ENCODE results near the gene IRF1. TPM values are rescaled to one million over a fixed set of nuclear protein-coding genes. Genes with fewer than 3 reads are reported as not detected.
A peak's percentile ranks its signal among the peaks of the same experiment; 100 is the strongest.
"Not testable (repeated sequence)": the region's sequence is repeated elsewhere in the genome, so short reads cannot be mapped to it uniquely, and the experiment has no call there.

The IRF1 gene
- total and polyA plus RNA-seq, 2 experiments from 2014 or later = 5.7 to 6.0 TPM

DNA sequence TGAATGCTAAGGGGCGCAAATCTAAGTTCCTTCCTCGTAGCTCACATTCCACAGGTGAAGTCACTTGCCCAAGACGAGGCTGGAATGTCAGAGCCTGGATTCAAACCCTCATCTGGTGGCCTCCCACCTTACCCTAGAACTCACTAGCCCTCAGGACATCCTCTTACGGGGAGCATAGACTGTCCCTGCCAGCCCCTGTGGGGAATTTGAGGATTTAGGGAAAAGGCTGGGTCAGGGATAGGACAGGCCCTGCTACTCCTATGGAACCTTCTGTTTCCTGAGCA, 45.0 kb downstream of the IRF1 start:
- H3K27ac ChIP-seq = no peak overlapping the region
- no peak overlapping the region for H3K4me3 ChIP-seq
- H3K27me3 ChIP-seq = no peaks in the 10 kb centered on the region
- H3K4me1 ChIP-seq (ENCODE audit: low read depth) = no peaks in the 10 kb centered on the region
- no peak for DNase-seq (ENCODE audit: low read depth in 1 of 2, low spot score in 1 of 2)
- H3K36me3 ChIP-seq = no peaks in the 10 kb centered on the region
- TF ChIP-seq, protein P1, sequence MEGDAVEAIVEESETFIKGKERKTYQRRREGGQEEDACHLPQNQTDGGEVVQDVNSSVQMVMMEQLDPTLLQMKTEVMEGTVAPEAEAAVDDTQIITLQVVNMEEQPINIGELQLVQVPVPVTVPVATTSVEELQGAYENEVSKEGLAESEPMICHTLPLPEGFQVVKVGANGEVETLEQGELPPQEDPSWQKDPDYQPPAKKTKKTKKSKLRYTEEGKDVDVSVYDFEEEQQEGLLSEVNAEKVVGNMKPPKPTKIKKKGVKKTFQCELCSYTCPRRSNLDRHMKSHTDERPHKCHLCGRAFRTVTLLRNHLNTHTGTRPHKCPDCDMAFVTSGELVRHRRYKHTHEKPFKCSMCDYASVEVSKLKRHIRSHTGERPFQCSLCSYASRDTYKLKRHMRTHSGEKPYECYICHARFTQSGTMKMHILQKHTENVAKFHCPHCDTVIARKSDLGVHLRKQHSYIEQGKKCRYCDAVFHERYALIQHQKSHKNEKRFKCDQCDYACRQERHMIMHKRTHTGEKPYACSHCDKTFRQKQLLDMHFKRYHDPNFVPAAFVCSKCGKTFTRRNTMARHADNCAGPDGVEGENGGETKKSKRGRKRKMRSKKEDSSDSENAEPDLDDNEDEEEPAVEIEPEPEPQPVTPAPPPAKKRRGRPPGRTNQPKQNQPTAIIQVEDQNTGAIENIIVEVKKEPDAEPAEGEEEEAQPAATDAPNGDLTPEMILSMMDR (IDR thresholded peaks at IDR 0.05; ENCODE audit: low read depth, low read length) = no peak
- no peaks in the 10 kb centered on the region for H3K9me3 ChIP-seq (ENCODE audit: low read depth)

DNA sequence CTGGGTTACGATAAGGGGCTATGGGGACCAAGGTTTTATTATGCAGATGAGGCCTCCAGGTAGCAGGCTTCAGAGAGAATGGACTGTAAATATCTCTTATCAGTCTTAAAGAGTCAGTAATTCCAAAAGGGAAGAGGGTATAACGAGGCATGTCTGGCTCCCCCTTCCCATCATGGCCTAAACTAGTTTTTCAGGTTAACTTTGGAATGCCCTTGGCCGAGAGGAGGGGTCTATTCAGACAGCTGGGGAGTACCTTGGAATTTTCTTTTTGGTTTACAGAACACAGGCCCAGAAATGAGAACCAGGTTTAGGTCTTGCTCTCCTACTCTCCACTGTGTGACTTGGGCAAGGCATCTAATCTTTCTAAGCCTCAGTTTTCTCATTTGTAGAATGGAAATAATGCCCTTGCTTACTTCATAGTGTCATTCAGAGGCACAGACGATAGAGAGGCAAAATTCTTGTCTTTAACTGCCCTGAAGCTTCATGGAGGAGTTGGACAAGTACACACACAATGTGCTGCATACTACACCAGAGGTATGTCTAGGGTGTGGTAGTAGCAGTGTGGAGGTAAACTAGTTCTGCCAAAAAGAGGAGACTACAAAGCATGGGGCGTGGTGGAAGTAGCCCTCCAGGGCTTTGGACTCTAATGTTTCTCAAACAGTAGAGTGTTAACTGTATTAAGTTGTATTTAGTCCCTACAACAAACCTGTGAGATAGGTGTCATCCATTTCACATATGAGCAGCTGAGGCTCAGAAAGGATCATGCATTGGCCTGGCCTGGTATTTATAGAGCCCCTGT, 45.5 kb downstream of the IRF1 start:
- Histone ChIP-seq H3K27me3 (no peaks in the 10 kb centered on the region), H3K27ac (no peak overlapping the region), H3K4me3 (no peak overlapping the region), H3K36me3 (no peaks in the 10 kb centered on the region), H3K4me1 (ENCODE audit: low read depth) (no peaks in the 10 kb centered on the region), H3K9me3 (ENCODE audit: low read depth) (no peaks in the 10 kb centered on the region)
- TF ChIP-seq, protein P1 (IDR thresholded peaks at IDR 0.05; ENCODE audit: low read depth, low read length) = no peak
- no peak for DNase-seq (ENCODE audit: low read depth in 1 of 2, low spot score in 1 of 2)

- no peaks in the 10 kb centered on the region for H3K36me3 ChIP-seq
- H3K9me3 ChIP-seq (ENCODE audit: low read depth) = no peaks in the 10 kb centered on the region
- no peaks in the 10 kb centered on the region for H3K27me3 ChIP-seq
- H3K4me1 ChIP-seq (ENCODE audit: low read depth) = no peaks in the 10 kb centered on the region
- TF ChIP-seq, protein P1 (IDR thresholded peaks at IDR 0.05; ENCODE audit: low read depth, low read length) = no peak
- H3K4me3 ChIP-seq = no peak overlapping the region
- no peak for DNase-seq (ENCODE audit: low read depth in 1 of 2, low spot score in 1 of 2)
- no peak overlapping the region for H3K27ac ChIP-seq
These were observed 46.5 kb downstream of the IRF1 start for GRCh38 chr5:132444061-132444460.

GRCh38 chr5:132439521-132440089, 51.0 kb downstream of the IRF1 start:
- H3K27me3 ChIP-seq = no peaks in the 10 kb centered on the region
- peak in 1 of 2 donors; percentile 91 for DNase-seq (ENCODE audit: low read depth in 1 of 2, low spot score in 1 of 2)
- H3K9me3 ChIP-seq (ENCODE audit: low read depth) = no peaks in the 10 kb centered on the region
- peaks cover 11% of the 10 kb centered on the region for H3K4me1 ChIP-seq (ENCODE audit: low read depth)
- TF ChIP-seq, protein P1 (IDR thresholded peaks at IDR 0.05; ENCODE audit: low read depth, low read length) = no peak
- no peaks in the 10 kb centered on the region for H3K36me3 ChIP-seq
- no peak overlapping the region for H3K4me3 ChIP-seq
- H3K27ac ChIP-seq = no peak overlapping the region

DNA sequence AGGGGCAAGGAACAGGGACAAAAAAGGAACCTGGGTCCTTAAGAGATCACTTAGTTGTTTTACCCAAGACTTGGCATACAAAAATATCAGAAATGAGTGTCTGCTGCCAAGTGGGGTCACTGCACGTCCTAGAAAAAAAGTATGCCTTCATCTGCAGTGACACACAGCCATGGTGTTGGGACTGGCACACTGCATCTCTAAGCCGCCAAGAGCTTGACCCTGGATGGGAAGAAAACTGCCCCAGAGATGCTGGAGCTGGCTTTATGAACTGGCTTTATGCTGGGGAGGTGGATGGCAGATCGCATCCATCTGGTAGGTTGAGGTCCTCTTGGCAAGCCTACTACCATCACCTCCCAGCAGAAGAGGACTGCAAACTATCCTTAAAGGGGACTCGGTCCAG, 51.7 kb downstream of the IRF1 start:
- Histone ChIP-seq H3K36me3 (no peaks in the 10 kb centered on the region), H3K4me3 (no peak overlapping the region), H3K9me3 (ENCODE audit: low read depth) (no peaks in the 10 kb centered on the region), H3K27me3 (no peaks in the 10 kb centered on the region), H3K4me1 (ENCODE audit: low read depth) (peaks cover 11% of the 10 kb centered on the region), H3K27ac (no peak overlapping the region)
- DNase-seq (ENCODE audit: low read depth in 1 of 2, low spot score in 1 of 2) = no peak
- TF ChIP-seq, protein P1 (IDR thresholded peaks at IDR 0.05; ENCODE audit: low read depth, low read length) = no peak

DNA sequence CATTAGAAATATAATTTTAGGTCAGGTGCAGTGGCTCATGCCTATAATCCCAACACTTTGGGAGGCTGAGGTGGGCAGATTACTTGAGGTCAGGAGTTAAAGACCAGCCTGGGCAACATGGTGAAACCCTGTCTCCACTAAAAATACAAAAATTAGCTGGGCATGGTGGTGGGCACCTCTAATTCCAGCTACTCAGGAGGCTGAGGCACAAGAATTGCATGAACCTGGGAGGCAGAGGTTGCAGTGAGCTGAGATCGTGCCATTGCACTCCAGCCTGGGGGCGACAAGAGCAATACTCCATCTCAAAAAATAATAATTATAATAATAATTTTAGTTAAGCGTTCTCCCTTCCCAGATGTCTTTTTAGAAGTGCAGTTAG, 52.3 kb downstream of the IRF1 start:
- peaks cover 11% of the 10 kb centered on the region for H3K4me1 ChIP-seq (ENCODE audit: low read depth)
- not testable (repeated sequence) for DNase-seq (ENCODE audit: low read depth in 1 of 2, low spot score in 1 of 2); H3K27me3 ChIP-seq; H3K36me3 ChIP-seq; H3K27ac ChIP-seq; H3K9me3 ChIP-seq (ENCODE audit: low read depth); H3K4me3 ChIP-seq
